Transverse colon (tissue), 4 donors: Measurements from ENCODE around the gene IL9.

ENCODE experiments used
- EP300 ChIP-seq: sonication (generic); formaldehyde crosslinking; IDR thresholded peaks from one replicate; pipeline ENCODE4 v1.6.1; 2017; ENCODE audit warnings: antibody characterized with exemption, low read depth
- POLR2A ChIP-seq: fragments of 450-650 bp; IDR thresholded peaks from one replicate; pipeline ENCODE4 v1.6.1; 2016; ENCODE audit warnings: antibody characterized with exemption, mild to moderate bottlenecking, moderate library complexity
- POLR2AphosphoS5 ChIP-seq, 3 donors: sonication (generic); formaldehyde crosslinking; IDR thresholded peaks; one replicate each; pipeline ENCODE4 v1.6.1; 2016; ENCODE audit warnings: antibody characterized with exemption in 3 of 3
- TF ChIP-seq, protein P1 (sequence below), 5 experiments: fragments of 200-600 bp in 3 of 5; fragments of 450-650 bp in 2 of 5; sonication (generic) in 3 of 5; IDR thresholded peaks; 1 replicate in 2 of 5; 2 replicates in 3 of 5; pipeline ENCODE4 v1.5.1; 2016 to 2017; ENCODE audit warnings: antibody characterized with exemption in 5 of 5, inconsistent platforms in 3 of 5, mild to moderate bottlenecking in 2 of 5, moderate library complexity in 1 of 5

DNA sequence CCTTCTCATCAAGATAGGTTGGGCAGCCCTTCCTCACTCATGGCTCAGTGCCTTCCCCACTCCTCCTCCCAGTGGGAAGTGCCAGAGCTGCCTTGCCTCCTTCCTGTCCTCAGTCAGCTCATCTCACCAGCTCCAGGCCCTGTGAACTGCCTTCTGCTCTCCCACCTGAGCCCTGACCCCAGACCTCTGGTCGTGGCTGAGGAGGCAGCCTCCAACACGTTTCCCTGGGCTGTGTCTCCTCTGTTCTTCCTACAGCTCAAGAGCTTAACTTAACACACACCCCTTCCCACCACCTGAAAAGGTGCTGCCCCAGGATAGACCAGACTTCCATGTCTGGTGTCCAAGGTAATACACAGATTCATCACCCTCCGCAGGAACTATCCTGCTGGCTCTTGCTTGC lies 21.2 kb downstream of the IL9 start:
- TF ChIP-seq, protein P1, sequence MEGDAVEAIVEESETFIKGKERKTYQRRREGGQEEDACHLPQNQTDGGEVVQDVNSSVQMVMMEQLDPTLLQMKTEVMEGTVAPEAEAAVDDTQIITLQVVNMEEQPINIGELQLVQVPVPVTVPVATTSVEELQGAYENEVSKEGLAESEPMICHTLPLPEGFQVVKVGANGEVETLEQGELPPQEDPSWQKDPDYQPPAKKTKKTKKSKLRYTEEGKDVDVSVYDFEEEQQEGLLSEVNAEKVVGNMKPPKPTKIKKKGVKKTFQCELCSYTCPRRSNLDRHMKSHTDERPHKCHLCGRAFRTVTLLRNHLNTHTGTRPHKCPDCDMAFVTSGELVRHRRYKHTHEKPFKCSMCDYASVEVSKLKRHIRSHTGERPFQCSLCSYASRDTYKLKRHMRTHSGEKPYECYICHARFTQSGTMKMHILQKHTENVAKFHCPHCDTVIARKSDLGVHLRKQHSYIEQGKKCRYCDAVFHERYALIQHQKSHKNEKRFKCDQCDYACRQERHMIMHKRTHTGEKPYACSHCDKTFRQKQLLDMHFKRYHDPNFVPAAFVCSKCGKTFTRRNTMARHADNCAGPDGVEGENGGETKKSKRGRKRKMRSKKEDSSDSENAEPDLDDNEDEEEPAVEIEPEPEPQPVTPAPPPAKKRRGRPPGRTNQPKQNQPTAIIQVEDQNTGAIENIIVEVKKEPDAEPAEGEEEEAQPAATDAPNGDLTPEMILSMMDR (IDR thresholded peaks at IDR 0.05): no peak
- no peak for TF ChIP-seq POLR2AphosphoS5 (IDR thresholded peaks at IDR 0.05)
- no peak for TF ChIP-seq POLR2A
- no peak for TF ChIP-seq EP300
